SKM-1 (cell line): ENCODE data around the gene MTG2.

Source experiments
- DNase-seq: peaks from one replicate; lab custom pipeline; 2025; ENCODE audit not compliant: unreplicated experiment; lab: John Stamatoyannopoulos, UW

Gene MTG2

GRCh38 chr20:62182469-62183425 is at the start of gene MTG2:
Gene MTG2, plus strand, starts transcription at chr20:62183028. Its CDS starts 10,393 bp downstream, at chr20:62193421.
- peak; percentile 92 for DNase-seq

GRCh38 chr20:62133051-62133845 is 49.6 kb upstream of the MTG2 start:
- DNase-seq, result no peak

- no peak for DNase-seq
Observed at GRCh38 chr20:62133864-62134263, 49.0 kb upstream of the MTG2 start.

- DNase-seq, result no peak
Observed at GRCh38 chr20:62134735-62135231, 48.0 kb upstream of the MTG2 start.

GRCh38 chr20:62135573-62136266 is 47.1 kb upstream of the MTG2 start:
- no peak for DNase-seq

GRCh38 chr20:62136283-62137091 is 46.3 kb upstream of the MTG2 start:
- peak; percentile 40 for DNase-seq

- no peak for DNase-seq
Observed at GRCh38 chr20:62137092-62137384, 45.8 kb upstream of the MTG2 start.

- no peak for DNase-seq
Observed at GRCh38 chr20:62137478-62138203, 45.2 kb upstream of the MTG2 start.

- no peak for DNase-seq
Observed at GRCh38 chr20:62138204-62138543, 44.7 kb upstream of the MTG2 start.

- DNase-seq, result no peak
Observed at GRCh38 chr20:62138912-62139311, 43.9 kb upstream of the MTG2 start.

GRCh38 chr20:62139636-62140035 is 43.2 kb upstream of the MTG2 start:
- DNase-seq, result no peak

- DNase-seq, result no peak
Observed at GRCh38 chr20:62141043-62141396, 41.8 kb upstream of the MTG2 start.

GRCh38 chr20:62141397-62142251 is 41.2 kb upstream of the MTG2 start:
- no peak for DNase-seq

- DNase-seq, result no peak
Observed at GRCh38 chr20:62142252-62143080, 40.4 kb upstream of the MTG2 start.

GRCh38 chr20:62143081-62143956 is 39.5 kb upstream of the MTG2 start, which contains the start of the genes PSMA7 and SS18L1:
Gene PSMA7, minus strand, starts transcription at chr20:62143394. Its CDS starts 91 bp downstream, at chr20:62143303.
Gene SS18L1, plus strand, starts transcription at chr20:62143769. Its CDS starts 52 bp downstream, at chr20:62143821.
- DNase-seq, result peak; percentile 56

- DNase-seq, result no peak
Observed at GRCh38 chr20:62143957-62144825, 38.6 kb upstream of the MTG2 start.
